Neural progenitor cell (in vitro differentiated cells): Measurements from ENCODE around the gene NCK2. TPM values are rescaled to one million over a fixed set of nuclear protein-coding genes. Genes with fewer than 3 reads are reported as not detected.

Source experiments
- DNase-seq: peaks from one replicate; pipeline ENCODE4 v3.0.0-alpha.2; 2016; ENCODE audit warnings: low spot score
- H2AFZ ChIP-seq: fragments of 200-600 bp; sonication (generic); replicated peaks from 2 replicates; pipeline ENCODE4 v1.6.1; 2016; ENCODE audit warnings: antibody characterized with exemption
- H3F3A ChIP-seq: fragments of 200-600 bp; sonication (generic); 2 replicates; pipeline ENCODE4 v1.6.1; 2016; ENCODE audit warnings: antibody characterized with exemption, low read depth
- H3K27ac ChIP-seq: fragments of 200-600 bp; sonication (generic); 2 replicates; pipeline ENCODE4 v1.5.1; 2016; ENCODE audit warnings: mild to moderate bottlenecking
- H3K27me3 ChIP-seq: fragments of 200-600 bp; sonication (generic); 2 replicates; pipeline ENCODE4 v1.6.1; 2016; ENCODE audit warnings: mild to moderate bottlenecking, moderate library complexity
- H3K36me3 ChIP-seq: fragments of 200-600 bp; sonication (generic); 2 replicates; pipeline ENCODE4 v1.5.1; 2016
- H3K4me1 ChIP-seq: fragments of 200-600 bp; sonication (generic); 2 replicates; pipeline ENCODE4 v1.6.1; 2016; ENCODE audit warnings: mixed run types
- H3K4me2 ChIP-seq: fragments of 200-600 bp; sonication (generic); 2 replicates; pipeline ENCODE4 v1.6.1; 2016
- H3K4me3 ChIP-seq: fragments of 200-600 bp; sonication (generic); 2 replicates; pipeline ENCODE4 v1.5.1; 2016
- H3K79me2 ChIP-seq: fragments of 200-600 bp; sonication (generic); 2 replicates; pipeline ENCODE4 v1.6.1; 2016; ENCODE audit warnings: low read depth
- H3K9ac ChIP-seq: fragments of 200-600 bp; sonication (generic); 2 replicates; pipeline ENCODE4 v1.6.1; 2016
- H3K9me3 ChIP-seq: fragments of 200-600 bp; sonication (generic); 2 replicates; pipeline ENCODE4 v1.5.1; 2016; ENCODE audit warnings: low read depth
- H4K20me1 ChIP-seq: fragments of 200-600 bp; sonication (generic); 2 replicates; pipeline ENCODE4 v1.6.1; 2016; ENCODE audit warnings: low read depth
- H3K27ac Mint-ChIP-seq: 3 replicates; pipeline ENCODE4 v1.8.0; 2021; ENCODE audit warnings: mixed read lengths
- H3K27me3 Mint-ChIP-seq: 2 replicates; pipeline ENCODE4 v1.8.0; 2022; ENCODE audit warnings: low read depth, mild to moderate bottlenecking, inconsistent platforms, moderate library complexity, mixed read lengths; ENCODE audit not compliant: insufficient read depth
- H3K36me3 Mint-ChIP-seq: 3 replicates; pipeline ENCODE4 v1.8.0; 2021; ENCODE audit warnings: mixed read lengths
- H3K4me1 Mint-ChIP-seq: 3 replicates; pipeline ENCODE4 v1.8.0; 2021; ENCODE audit warnings: mixed read lengths
- H3K4me3 Mint-ChIP-seq: 3 replicates; pipeline ENCODE4 v1.8.0; 2021; ENCODE audit warnings: mild to moderate bottlenecking, moderate library complexity, mixed read lengths
- H3K9me3 Mint-ChIP-seq: 3 replicates; pipeline ENCODE4 v1.8.0; 2020; ENCODE audit warnings: mixed read lengths
- CTCF ChIP-seq: fragments of 200-600 bp; sonication (generic); IDR thresholded peaks from 2 replicates; pipeline ENCODE4 v1.5.1; 2017; ENCODE audit warnings: antibody characterized with exemption, mild to moderate bottlenecking
- EZH2 ChIP-seq: fragments of 200-600 bp; sonication (generic); IDR thresholded peaks from 2 replicates; pipeline ENCODE4 v1.6.1; 2017; ENCODE audit warnings: antibody characterized with exemption, mild to moderate bottlenecking, moderate library complexity
- EZH2phosphoT487 ChIP-seq: fragments of 200-600 bp; sonication (generic); IDR thresholded peaks from 2 replicates; pipeline ENCODE4 v1.6.1; 2017; ENCODE audit warnings: antibody characterized with exemption
- total RNA-seq: library from RNA; depleted of rRNA; stranded (reverse); fragments of >200 nt; gene quantifications from 2 replicates; pipeline ENCODE4 v1.2.3, GENCODE V29; 2015; ENCODE audit warnings: low replicate concordance

NCK2 gene
- total RNA-seq, 1 donor from 2014 or later: 26.2 TPM

DNA sequence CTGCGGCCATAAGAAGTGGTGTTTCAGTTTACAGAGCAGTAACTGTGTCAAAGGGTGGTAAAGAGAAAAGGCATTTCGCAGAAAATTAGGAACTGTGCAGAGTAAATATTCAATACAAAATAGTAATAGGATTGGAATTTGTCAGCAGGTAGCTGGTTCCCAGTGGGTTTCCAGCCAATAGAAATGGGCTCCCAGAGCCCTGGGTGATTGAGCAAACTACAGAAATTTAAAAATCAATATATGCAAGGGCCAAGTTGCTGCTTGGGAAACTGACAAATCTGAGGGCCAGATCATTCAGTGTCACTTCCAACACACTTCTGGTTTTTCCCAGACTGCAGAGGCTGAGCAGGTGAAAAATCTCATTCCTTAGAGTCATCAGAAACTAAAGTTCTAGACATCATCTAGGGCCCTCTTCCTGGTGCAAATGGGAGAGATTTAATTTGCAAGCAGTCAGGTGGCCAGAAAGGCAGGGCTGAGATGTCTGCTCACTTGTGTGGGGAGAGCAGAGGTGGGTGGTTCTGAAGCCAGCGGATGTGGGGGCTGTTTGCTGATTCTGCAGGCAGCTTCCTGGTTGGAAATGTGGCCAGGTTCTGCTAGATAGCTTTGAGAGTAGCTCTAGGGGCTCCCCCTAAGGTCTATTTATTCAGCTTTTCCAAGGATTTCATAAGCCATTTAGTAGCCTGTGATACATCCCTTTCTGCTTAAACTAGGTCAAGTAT is 182.4 kb downstream of the NCK2 start:
- Histone ChIP-seq H3K36me3 (no peaks in the 10 kb centered on the region), H4K20me1 (no peaks in the 10 kb centered on the region), H3K27me3 (no peaks in the 10 kb centered on the region), H3K9ac (no peak overlapping the region), H3K27ac (no peak overlapping the region), H3K4me2 (no peak overlapping the region), H3K9me3 (no peaks in the 10 kb centered on the region), H3F3A (no peaks in the 10 kb centered on the region), H3K79me2 (no peaks in the 10 kb centered on the region), H3K4me1 (no peaks in the 10 kb centered on the region), H3K4me3 (no peak overlapping the region), H2AFZ (no peak overlapping the region)
- Mint-ChIP-seq H3K4me1 (peaks cover 14% of the 10 kb centered on the region), H3K9me3 (peaks cover 2% of the 10 kb centered on the region), H3K27ac (no peak overlapping the region), H3K4me3 (no peak overlapping the region), H3K36me3 (no peaks in the 10 kb centered on the region), H3K27me3 (peaks cover 6% of the 10 kb centered on the region)
- no peak for DNase-seq
- TF ChIP-seq CTCF: no peak
- TF ChIP-seq EZH2phosphoT487: no peak
- no peak for TF ChIP-seq EZH2

DNA sequence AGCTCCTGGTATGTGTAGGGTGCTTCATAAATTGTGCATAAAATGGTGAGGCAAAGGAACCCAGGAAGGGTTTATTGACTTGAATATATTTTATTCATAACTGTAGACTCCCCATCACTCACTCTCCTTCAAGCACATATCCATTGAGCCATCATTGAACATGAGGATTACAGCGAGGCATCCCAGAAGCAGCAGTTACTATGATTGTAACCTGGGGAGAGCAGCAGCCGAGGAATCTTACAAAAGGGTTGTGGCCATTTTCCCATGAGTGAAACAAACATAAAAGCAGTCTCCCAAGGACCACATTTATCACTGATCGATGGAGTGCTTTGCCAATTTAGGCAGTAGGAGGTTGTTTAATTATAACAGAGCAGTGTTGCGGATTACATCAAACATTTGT is 183.4 kb downstream of the NCK2 start:
- DNase-seq: no peak
- H3K27ac ChIP-seq: no peak overlapping the region
- no peaks in the 10 kb centered on the region for H4K20me1 ChIP-seq
- no peaks in the 10 kb centered on the region for H3K27me3 ChIP-seq
- H3K4me1 ChIP-seq: no peaks in the 10 kb centered on the region
- H3K27ac Mint-ChIP-seq: no peak overlapping the region
- no peaks in the 10 kb centered on the region for H3K36me3 ChIP-seq
- H3K79me2 ChIP-seq: no peaks in the 10 kb centered on the region
- H3K4me1 Mint-ChIP-seq: peaks cover 14% of the 10 kb centered on the region
- no peak overlapping the region for H3K4me3 ChIP-seq
- H3K4me3 Mint-ChIP-seq: no peak overlapping the region
- H3K36me3 Mint-ChIP-seq: no peaks in the 10 kb centered on the region
- TF ChIP-seq EZH2 (no peak), EZH2phosphoT487 (no peak), CTCF (no peak)
- H2AFZ ChIP-seq: no peak overlapping the region
- no peak overlapping the region for H3K4me2 ChIP-seq
- no peak overlapping the region for H3K9ac ChIP-seq
- no peaks in the 10 kb centered on the region for H3K9me3 ChIP-seq
- no peaks in the 10 kb centered on the region for H3K9me3 Mint-ChIP-seq
- peaks cover 6% of the 10 kb centered on the region for H3K27me3 Mint-ChIP-seq
- H3F3A ChIP-seq: no peaks in the 10 kb centered on the region

DNA sequence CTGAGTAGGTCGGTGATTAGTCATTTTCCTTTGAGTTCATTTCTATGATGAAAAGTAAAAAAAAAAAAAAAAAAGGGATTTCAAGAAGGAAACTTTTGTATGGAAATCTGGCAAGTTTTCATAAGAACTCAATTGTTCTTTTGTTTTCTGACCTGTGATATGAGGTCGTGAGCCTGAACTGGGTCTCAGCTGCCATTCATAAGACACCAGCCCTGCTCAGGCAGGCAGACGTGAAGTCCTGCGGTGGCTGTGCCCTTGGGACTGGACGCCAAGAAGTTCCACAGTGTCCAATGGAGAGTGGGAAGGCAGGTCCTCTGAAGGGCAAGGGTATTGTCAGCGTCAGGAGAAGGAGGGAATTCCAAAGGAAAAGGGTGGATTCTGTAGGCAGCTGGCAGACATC is 183.9 kb downstream of the NCK2 start:
- peaks cover under 1% of the 10 kb centered on the region for H3K9me3 Mint-ChIP-seq
- Histone ChIP-seq H2AFZ (no peak overlapping the region), H4K20me1 (no peaks in the 10 kb centered on the region), H3K27ac (no peak overlapping the region), H3K4me1 (no peaks in the 10 kb centered on the region), H3K27me3 (no peaks in the 10 kb centered on the region), H3K79me2 (no peaks in the 10 kb centered on the region), H3F3A (no peaks in the 10 kb centered on the region), H3K9me3 (no peaks in the 10 kb centered on the region), H3K36me3 (no peaks in the 10 kb centered on the region), H3K4me2 (no peak overlapping the region), H3K4me3 (no peak overlapping the region), H3K9ac (no peak overlapping the region)
- H3K4me1 Mint-ChIP-seq: peaks cover 14% of the 10 kb centered on the region
- H3K4me3 Mint-ChIP-seq: no peak overlapping the region
- no peaks in the 10 kb centered on the region for H3K36me3 Mint-ChIP-seq
- DNase-seq: no peak
- peaks cover 6% of the 10 kb centered on the region for H3K27me3 Mint-ChIP-seq
- TF ChIP-seq EZH2phosphoT487 (no peak), EZH2 (no peak), CTCF (no peak)
- no peak overlapping the region for H3K27ac Mint-ChIP-seq
